B cell (primary cell): ENCODE measurements around the gene CGNL1.

Experiments
- EZH2 ChIP-seq: IDR thresholded peaks from 2 replicates; pipeline ENCODE4 v1.6.1; 2012; ENCODE audit warnings: borderline replicate concordance, low read depth, mild to moderate bottlenecking, moderate library complexity, low read length; ENCODE audit not compliant: insufficient read depth, poor library complexity, severe bottlenecking
- TF ChIP-seq, protein P1 (sequence below): fragments of 200-600 bp; IDR thresholded peaks from one replicate; pipeline ENCODE4 v1.8.0; 2022; ENCODE audit warnings: antibody characterized with exemption, mild to moderate bottlenecking

DNA sequence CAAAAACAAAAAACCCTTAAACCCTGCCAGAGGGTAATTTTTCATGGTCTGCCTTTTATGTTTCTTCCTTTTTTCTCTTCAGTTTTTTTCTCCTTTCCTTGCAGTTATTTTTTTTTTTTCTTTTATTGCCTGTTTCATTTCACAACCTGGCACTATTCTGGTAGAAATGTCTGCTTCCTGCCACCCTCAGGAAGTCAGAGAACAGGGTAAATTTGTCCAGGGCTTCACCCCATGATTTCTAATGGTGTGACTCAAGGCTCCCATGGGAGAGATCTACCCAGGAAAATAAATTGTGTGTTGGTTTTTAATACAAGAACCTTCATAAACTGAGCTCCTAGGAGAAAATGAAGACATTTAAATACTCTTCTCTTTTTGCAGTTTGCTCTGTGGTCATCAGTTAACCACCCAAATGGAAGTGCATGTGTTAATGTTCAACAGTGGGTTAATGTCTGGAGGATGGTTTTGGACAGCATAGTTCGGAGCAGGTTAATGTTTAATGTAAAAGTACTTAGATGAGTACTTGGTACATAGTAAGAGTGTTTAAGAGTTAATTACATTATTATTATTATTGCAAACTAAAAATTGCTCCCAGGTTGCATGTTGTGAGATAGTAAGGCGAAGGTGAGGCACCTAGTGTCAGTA lies 45.9 kb downstream of the CGNL1 start:
- TF ChIP-seq, protein P1, sequence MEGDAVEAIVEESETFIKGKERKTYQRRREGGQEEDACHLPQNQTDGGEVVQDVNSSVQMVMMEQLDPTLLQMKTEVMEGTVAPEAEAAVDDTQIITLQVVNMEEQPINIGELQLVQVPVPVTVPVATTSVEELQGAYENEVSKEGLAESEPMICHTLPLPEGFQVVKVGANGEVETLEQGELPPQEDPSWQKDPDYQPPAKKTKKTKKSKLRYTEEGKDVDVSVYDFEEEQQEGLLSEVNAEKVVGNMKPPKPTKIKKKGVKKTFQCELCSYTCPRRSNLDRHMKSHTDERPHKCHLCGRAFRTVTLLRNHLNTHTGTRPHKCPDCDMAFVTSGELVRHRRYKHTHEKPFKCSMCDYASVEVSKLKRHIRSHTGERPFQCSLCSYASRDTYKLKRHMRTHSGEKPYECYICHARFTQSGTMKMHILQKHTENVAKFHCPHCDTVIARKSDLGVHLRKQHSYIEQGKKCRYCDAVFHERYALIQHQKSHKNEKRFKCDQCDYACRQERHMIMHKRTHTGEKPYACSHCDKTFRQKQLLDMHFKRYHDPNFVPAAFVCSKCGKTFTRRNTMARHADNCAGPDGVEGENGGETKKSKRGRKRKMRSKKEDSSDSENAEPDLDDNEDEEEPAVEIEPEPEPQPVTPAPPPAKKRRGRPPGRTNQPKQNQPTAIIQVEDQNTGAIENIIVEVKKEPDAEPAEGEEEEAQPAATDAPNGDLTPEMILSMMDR = no peak
- no peak for TF ChIP-seq EZH2
